ENCODE results near the gene AMN.

Gene AMN

DNA sequence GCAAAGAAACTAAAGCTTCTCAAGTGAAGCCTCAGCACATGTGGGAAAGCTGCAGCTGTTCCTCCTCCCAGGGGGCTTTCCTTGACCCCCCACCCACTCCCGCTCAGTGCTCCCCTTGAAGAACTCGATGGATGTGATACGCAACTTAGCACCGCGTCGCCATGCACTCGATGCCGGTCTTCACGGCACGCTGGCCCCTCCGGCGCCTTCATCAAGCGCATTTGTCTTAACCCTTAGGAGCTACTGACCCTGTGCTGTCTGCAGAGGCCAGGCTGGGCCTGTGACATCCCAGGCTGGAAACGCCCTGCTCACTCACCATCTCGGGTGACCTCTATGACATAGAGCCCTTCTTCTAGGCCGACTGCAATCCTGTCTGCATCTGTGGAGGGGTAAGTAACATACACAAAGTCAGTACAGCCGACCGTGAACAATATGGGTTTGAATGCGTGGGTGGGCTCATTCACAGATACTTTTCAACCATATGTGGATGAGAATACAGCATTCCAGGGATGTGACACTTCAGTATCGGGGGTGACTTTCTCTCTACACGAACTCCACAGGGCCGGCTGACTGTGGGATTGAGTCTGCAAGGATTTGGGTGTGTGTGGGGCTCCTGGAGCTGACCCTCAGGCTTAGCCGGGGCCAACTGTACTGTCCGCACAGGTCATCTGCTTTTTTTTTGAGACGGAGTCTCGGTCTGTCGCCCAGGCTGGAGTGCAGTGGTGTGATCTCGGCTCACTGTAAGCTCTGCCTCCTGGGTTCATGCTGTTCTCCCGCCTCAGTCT is 23.1 kb downstream of the AMN start:
- peak; percentile 70 for DNase-seq

DNA sequence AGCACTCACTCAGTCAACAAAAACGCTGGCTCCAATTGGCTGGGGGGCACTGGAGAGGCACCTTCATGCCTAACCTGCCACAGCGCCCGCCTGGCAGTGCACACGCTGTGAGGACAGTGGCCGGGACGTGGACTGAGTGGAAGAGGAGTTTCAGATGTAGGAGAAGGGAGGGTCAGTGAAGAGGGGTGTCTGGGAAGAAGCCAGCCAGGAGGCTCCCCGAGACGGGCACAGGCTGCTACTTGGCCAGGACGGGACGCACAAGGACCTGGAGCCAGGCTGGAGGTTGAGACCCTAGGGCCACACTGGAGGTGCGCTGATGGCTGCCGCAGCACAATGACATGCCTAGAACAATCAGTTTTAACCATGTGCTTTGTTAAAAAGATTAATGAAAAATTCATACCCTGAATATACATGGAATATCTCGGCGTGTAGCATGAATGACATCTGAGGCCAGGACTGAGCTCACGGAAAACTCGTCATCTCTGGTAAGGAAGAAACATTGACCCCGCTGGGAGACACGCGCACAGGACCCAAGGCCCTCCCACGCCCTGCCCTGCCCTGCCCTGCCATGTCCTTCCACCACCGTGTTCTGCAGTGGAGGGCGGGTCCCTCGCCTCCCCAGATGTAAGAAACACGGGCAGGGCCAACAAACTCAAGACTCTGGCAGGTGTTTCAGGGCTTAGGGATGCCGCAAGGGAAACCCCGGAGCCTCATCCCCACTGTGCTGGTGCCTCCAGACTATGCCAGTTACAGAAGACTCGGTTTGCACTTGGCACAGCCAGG is 25.0 kb downstream of the AMN start:
- DNase-seq = no peak

DNA sequence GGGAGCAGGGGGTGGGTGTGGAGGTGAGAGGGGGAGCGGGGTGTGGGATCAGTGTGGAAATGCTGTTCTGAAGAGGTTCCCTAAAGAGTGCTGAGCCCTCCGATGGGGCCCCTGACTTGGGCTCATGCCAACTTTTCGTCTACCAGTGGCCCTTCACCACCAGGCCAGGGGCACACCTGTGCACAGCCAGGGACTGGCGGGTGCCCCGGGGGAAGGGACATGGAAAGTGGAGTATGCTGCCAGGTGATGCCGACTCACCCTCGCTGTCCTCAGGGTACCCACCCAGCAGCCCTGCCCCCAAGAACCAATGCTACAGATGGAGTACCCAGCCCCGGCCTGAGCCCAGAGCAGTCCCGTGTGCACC is 26.2 kb downstream of the AMN start:
- no peak for DNase-seq

DNA sequence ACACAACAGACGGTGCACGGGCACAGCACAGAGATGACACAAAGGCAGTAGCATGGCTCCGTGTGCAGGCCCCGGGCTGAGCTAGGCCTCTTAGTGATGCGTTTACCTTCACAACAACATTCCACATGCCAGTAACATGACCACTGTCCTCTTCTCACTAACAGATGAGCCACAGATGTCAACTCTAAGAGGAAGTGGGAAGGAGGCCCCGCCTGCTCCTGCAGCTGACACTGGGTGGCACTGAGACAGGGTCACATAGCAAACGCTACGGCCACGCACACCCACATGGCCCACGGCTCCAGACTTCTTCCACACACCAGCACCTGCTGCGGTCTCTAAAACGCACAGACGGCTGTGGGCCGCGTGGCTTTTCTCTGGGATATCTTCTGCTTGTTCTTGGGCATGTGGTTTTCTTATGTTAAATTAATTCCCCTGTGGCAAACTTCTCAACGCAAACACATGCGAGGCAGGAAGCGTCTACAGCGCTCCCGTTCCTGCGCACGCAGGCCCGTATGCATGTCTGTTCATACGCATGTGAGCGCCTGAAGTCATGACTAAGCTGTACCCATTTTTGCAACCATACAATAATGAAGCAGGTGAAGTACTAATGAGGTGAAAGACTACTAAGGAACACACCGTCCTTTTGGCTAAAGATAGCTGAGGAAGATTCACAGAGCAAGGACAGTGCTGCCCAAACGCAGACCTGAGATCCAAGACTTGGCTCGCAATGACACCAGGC is 26.8 kb downstream of the AMN start:
- peak; percentile 77 for DNase-seq

DNA sequence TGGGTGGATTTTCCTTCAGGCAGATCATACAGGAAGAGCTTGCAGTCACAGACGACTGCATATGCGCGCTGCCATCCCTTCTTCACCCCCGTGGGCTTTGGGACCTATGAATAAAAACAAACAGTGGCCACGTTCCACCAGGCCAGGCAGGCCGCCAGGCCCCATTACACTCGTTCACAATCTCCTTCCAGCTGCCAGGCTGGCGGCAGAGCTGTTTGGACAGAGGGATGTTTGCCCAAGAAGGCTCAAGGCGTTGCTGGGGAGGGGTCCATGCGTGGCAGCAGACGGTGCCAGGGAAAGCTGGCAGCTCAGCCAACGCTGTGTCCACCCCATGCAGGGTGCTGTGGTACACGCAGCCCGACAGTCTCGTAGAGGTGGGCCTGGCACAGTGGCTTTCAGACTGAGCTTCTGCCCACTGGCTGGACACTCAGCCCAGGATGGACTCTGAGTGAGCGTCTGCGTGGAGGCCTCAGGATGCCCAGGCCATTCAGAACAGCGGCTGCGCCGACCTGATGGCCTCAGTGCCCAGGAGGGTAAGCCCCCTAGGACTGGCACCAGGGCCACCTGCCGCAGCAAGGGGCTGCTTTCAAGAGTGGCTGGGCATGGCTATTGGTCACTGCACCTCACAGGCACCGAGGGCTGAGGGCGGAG is 27.5 kb downstream of the AMN start:
- no peak for DNase-seq

DNA sequence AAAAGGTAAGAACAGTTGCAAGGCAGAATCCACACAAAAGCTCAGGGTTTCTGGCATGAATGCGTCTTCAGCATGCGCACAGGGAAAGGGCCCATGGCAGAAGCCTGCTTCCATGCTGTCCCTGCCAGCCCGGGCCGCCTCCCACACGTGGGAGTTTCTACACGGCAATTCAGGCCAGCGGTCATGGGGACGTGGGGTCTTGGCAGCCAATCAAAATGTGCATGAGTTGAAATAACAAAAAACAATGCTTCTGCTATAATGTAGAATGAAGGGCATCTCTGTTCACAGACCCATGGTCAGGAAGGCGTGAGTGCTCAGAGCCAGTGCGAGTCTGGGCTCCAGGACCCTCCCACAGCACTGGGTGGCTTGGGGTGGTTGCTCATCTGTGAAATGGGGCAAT is 28.6 kb downstream of the AMN start:
- DNase-seq = no peak

DNA sequence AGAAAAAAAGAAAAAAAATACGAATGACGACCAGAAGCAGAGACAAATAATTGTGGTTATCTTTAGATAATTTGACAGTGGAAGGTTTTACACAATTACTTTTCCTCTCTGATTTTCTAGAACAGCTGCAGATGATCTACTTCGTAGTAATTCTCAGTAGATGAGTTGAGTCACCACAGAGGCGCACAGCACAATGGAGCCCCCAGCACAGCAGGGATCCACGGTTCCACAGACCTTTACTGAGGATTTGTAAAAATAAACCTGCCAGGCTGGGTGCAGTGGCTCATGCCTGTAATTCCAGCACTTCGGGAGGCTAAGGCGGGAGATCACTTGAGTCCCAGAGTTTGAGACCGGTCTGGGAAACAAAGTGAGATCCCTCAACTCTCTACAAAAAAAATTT is 29.3 kb downstream of the AMN start:
- DNase-seq = peak; percentile 81

DNA sequence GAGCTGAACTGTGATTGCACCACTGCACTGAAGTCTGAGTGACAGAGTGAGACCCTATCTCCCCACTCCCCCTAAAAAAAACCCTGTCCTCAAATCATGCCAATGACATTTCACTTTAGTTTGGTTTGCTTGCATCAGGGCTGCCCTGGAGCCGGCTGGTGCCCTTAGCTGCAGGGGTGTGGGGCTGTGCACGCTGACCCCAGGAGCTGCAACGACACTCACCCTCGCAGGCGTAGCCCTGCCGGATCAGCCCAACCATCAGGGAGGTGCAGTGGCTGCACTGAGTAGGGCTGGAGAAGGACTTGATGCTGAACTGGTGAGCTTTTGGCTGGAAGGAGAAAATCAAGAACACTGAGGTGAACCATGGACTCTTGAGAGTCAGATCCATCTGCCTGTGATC is 29.8 kb downstream of the AMN start:
- no peak for DNase-seq

DNA sequence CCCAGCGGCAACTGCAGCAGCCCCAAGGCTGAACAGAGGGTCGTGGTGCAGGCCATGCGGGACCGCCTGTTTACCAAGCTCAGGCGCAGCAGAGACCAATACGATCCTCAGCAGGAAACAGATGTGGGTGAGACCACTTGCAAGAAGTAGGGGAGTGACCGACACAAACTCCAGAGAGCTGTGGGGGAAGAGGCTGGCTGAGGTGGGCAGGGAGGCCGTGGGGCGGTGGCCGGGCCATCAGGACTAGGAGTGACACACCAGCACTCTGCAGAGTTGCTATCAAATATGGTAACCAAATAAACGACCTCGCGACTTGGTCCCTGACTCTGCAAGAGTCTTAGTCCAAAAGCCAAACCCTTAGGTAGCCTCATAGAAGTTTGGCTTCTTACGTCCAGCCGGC is 30.6 kb downstream of the AMN start:
- no peak for DNase-seq

DNA sequence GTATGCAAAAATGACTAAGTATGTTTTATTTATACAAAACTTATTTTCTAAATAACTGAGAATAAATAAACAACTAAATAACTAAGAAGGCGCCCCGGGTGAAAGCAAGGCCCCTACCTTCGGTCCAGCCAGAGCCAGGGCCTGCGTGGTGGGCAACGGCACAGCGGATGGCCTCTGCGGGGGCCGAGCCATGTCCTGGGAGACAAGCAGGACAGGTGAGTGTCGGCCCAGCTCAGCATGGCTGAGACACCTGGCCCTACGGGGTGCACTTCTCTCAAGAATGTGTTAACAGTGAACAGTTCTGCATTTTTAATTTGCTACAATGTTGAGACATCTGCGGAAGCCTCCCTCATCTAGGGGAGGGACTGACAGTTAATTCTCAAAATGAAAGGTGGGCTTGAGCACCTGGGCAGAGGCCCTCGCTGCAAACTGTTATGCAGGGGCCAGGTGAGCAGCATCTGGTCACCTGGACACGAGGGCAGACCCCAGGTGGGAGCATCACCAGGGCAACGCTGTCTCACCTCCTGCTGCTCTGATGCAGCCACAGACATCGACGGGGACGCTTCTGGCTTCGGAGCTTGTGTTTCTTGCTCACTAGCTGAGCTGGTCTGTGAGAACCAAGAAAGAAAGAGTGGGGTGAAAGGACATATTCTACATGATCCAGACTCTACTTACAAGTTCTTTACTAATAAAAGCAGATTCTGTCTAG is 31.8 kb downstream of the AMN start:
- no peak for DNase-seq

DNA sequence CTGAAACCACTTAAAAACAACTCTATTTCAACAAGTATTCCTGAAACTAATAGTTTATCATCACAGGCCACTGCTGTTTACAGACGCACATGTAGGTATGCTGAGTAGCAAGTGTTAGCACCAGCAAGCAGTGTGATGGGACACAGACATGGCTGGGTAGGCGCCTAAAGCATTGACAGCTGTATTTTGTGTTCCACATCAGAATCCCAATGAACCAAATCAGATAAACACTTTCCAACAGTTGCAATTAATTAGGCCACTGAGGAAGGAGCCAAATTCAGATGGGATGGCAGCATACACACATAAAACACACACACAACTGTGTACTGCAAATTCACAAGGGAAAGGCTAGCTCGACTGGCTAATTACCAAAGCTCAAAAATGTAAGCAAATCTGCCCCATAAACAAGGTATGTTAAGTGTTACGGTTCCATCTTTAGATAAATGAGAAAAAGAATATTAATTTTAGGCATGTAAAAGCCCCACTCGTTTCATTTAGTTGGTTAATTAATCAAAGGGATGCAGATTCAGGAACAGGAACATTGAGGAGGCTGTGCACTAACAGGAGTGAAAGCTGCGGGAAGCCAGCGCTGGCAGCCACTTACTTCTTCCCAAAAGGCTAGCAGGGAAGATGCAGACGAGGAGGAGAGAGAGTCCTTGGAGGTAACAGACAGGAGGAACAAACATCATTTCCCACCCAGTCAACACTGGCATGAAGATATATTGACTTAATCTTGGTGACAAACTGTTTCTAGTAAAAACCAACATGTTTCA is 33.4 kb downstream of the AMN start:
- no peak for DNase-seq

DNA sequence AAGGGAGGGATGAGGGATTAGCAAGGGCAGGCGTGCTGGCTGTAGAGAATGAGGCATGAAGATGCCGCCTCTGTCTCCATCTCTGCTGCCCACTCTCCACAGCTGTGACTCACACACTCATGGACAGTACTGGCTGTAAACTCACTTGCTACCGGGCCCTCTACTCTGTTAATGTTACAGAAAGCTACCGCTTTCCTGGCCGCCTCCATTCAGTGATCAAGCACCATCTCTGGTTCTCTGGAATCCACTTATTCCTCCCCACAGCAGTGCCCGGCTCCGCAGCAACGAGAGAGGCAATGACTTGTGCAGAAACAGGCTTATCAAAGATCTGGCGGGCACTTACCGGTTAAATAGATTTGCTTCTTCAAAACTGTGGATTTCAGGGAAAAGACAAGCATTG is 34.8 kb downstream of the AMN start:
- DNase-seq = no peak

DNA sequence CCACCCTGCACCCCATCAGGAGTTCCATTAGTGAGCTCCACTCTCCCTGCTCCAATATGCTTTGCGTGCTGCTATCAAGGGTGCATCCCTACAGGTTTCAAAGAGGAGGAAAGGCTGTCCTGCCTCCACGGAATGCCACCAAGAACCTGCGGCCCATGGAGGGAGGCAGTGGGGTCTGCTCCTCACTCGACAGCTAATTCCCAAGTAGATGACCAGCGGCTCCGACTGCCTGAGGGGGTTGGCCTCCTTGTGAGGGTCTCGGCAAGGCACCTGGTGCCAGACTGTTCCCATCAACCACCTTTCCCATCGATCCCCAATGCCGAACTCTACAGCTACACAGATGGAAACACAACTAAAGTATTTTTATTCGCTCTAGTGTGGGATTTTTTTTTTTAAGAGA is 36.0 kb downstream of the AMN start:
- DNase-seq = no peak

DNA sequence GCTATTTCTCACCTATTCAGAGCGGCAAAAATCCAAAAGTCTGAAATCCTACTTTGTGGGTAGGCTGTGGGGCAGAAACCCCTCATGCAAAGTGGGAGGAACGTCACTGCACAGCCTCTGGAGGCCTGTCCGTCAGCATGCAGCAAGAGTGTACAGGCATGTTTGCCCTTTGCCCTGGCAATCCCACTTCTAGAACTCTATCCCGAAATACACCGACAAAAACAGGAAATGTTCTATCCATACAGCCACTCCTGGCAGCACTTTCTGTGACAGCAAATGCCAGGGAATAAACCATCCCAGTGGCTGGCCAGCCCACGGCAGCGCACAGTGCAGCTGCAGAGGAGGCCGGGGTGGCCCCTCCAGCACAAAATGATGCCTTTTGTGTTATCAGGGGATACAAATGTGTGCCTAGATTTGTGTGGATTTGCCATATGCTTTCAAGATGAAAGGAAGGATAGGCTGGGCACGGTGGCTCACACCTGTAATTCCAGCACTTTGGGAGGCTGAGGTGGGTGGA is 39.7 kb downstream of the AMN start:
- no peak for DNase-seq

DNA sequence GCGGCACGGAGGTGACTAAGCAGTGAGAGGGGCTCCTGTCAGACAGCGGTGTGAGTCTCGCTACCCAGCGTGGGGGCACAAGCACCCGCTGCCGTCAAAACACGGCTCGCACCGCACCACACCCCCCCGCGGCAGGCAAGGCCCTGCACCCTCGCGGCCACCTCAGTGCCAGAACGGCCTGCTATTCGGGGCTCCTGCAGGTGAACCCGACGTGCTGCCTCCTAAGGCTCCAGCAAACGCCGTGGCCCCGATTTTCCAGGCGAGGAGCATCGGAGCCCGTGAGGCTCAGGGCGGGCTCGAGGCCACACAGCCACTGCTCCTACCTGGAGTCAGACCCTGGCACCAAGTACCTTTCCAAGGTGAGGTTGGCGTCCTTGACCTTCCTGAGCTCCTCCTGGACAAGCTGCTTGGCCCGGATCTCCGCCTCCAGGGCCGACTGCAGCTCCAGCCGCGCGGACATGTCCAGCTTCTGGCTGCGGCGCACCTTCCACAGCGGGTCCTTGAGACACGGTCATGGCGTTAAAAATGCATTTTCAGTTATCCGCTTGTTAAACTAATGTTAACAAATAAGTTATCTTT is 41.8 kb downstream of the AMN start:
- DNase-seq = no peak

DNA sequence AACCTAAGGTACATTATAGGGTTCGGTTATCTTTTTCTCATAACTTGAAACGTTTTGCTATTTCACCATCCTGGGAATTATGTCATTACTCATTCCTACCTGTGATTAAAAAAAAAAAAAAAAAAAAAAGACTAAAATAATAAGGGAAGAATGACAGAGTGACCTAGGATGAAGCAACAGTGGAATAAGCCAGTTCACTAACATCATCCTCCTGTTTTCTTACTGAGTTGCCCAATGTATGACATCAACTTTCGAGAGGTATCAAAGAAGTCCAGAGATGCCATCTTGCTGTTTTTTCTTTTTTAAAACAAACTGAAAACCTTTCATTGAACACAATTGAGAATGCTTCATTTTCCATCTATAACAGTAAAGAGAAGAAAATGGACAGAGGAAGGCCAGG is 42.8 kb downstream of the AMN start:
- DNase-seq = no peak

DNA sequence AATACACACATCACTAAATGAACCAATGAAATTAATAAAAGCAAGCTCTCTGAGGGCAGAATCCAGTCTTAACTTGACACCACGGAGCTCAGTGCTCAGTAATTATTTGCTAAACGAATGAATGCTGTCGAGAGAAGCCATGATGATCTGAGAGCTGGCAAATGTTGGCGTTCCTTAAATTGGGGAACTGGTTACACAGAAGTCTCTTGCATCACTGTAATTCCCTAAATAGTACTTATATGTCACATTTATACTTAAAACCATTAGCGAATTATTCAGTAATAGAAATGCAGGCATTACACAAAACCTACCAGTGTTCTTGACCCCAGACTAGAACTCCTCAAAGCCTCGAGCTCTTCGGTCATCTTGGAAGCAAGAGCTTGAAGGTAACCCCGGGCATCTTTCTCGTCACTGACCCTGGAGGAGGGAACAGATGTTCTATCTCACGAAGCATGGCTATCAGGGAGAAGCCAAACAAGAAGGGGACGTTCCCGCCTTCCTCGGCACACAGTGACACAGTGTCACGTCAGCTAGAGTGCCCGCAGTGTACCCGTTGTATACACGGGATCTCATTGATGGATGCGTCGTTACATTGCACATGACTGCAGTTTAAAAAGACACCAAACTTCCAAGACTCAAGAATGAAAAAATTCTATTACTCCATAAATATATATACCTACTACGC is 43.6 kb downstream of the AMN start:
- DNase-seq = no peak

DNA sequence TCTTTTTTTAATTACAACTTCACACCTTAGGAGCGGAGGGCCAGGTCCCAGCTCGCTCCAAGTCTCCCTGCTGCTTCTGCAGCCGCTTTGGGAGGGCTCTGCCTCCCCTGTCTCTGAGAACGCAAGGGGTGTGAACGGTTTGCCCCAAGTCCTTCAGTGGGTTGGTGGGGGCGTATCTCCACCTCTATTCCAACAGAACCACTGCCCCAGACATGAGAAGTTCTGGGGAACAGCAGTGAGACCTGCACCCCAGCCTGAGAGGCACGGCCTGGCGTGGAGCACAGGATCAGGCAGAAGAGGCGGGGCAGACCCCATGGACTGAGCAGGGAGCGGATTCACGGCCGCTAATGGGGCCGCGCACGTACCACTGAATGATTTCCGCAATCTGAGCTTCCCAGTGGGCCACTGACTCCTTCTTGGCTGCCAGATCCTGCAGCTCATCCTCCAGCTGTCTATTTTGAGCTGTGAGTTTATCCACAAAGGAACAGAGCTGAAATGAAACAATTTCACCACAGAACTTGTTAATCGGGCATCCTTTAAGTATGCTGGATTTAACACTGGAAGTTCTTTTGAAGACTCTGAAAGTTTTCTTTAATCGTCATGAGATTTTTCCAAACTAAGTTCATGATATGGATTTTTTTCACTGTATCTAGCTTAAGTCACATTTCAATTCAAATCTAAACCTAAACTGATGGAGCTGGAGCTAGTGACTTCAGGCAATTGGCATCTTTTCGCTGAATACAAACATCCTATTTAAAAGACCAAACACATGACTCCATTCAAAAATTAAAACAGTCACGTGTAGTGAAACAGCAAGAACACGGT is 44.4 kb downstream of the AMN start:
- no peak for DNase-seq

DNA sequence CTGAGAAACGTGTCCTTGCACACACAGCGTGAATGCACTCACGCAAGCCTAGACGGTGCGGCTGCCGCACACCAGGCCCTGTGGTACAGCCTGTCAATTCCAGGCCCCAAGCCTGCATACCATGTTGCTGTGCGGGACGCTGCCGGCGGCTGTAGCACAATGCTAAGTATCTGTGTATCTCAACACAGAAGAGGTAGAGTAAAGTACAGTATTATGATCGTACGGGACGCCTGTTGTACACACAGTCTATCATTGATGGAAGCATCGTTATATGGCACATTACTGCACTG is 45.0 kb downstream of the AMN start:
- no peak for DNase-seq

DNA sequence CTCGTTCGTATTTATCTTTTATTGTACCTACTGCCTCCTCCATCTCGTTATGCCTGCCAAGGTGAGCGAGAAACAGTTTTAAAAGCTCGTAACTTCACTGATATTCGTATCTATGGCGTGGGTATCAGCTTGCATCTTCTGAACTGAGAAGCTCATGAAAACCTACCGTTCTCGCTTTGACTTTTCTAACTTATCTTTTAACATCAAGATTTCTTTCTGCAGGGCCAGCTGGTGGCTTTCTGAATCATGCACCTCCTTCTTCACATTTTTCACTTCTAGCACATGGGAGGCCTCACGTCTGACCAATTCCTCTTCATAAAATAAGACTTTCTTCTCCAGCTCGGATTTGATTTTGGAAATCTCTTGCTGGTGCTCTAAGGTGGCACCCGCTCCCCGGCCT is 45.8 kb downstream of the AMN start:
- no peak for DNase-seq

Data from fibroblast of skin of right biceps (primary cell).